GM19025 (cell line): ENCODE results near the gene CACNA1C.
A peak's percentile ranks its signal among the peaks of the same experiment; 100 is the strongest.

Source experiments
- ATAC-seq: cut with Tn5 transposase; IDR thresholded peaks from one replicate; pipeline ENCODE4 v1.9.1; 2021; ENCODE audit warnings: mild to moderate bottlenecking, low read depth, moderate library complexity; ENCODE audit not compliant: unreplicated experiment

The CACNA1C gene

GRCh38 chr12:2582631-2583030 lies 529.8 kb downstream of the CACNA1C start:
- ATAC-seq = no peak

GRCh38 chr12:2583091-2583497 lies 530.3 kb downstream of the CACNA1C start:
- no peak for ATAC-seq

GRCh38 chr12:2583642-2584401 lies 531.0 kb downstream of the CACNA1C start:
- ATAC-seq = no peak

GRCh38 chr12:2586156-2587038 lies 533.6 kb downstream of the CACNA1C start:
- ATAC-seq = no peak

- ATAC-seq = no peak
These were observed 535.6 kb downstream of the CACNA1C start for GRCh38 chr12:2588345-2588744.

- no peak for ATAC-seq
These were observed 536.6 kb downstream of the CACNA1C start for GRCh38 chr12:2589381-2589780.

GRCh38 chr12:2593045-2593444 lies 540.3 kb downstream of the CACNA1C start:
- no peak for ATAC-seq

- no peak for ATAC-seq
These were observed 543.7 kb downstream of the CACNA1C start for GRCh38 chr12:2596441-2596840.

- ATAC-seq = no peak
These were observed 552.5 kb downstream of the CACNA1C start for GRCh38 chr12:2605301-2605700.

- ATAC-seq = no peak
These were observed 553.6 kb downstream of the CACNA1C start for GRCh38 chr12:2606186-2606910.

GRCh38 chr12:2607881-2608607 lies 555.3 kb downstream of the CACNA1C start:
- ATAC-seq = no peak

GRCh38 chr12:2608608-2608945 lies 555.8 kb downstream of the CACNA1C start:
- no peak for ATAC-seq

GRCh38 chr12:2609020-2609419 lies 556.2 kb downstream of the CACNA1C start:
- ATAC-seq = no peak

- ATAC-seq = no peak
These were observed 557.6 kb downstream of the CACNA1C start for GRCh38 chr12:2610358-2610757.

GRCh38 chr12:2613326-2614073 lies 560.7 kb downstream of the CACNA1C start:
- peak; percentile 63 for ATAC-seq

- ATAC-seq = no peak
These were observed 561.6 kb downstream of the CACNA1C start for GRCh38 chr12:2614341-2614740.

GRCh38 chr12:2615665-2616402 lies 563.0 kb downstream of the CACNA1C start:
- no peak for ATAC-seq

GRCh38 chr12:2616763-2617162 lies 564.0 kb downstream of the CACNA1C start:
- no peak for ATAC-seq

- no peak for ATAC-seq
These were observed 564.6 kb downstream of the CACNA1C start for GRCh38 chr12:2617365-2617764.
